Measurements from ENCODE around the gene RHOBTB1. TPM values are rescaled to one million over a fixed set of nuclear protein-coding genes. Genes with fewer than 3 reads are reported as not detected.

Gene RHOBTB1
- 11.2 and 15.6 TPM in 2 replicates for total RNA-seq (2011; cell fraction: chromatin; rRNA removed; ENCODE audit: low replicate concordance)
- total RNA-seq (2011; cell fraction: nucleolus; rRNA removed), result 5.0 and 5.5 TPM in 2 replicates
- total RNA-seq (2011; cell fraction: nucleoplasm; rRNA removed), result 4.9 and 5.2 TPM in 2 replicates
- total RNA-seq (2014; rRNA removed), result 6.6 and 10.4 TPM in 2 replicates
- total RNA-seq (2014; rRNA removed; fragmentation: Illumina TruSeq; extraction: Trizol), result 10.6 and 11.6 TPM in 2 replicates
- 8.8 and 9.2 TPM in 2 replicates for total RNA-seq (2015; rRNA removed; fragmentation: Illumina TruSeq; extraction: Trizol)
- 8.2 and 8.5 TPM in 2 replicates for total RNA-seq (2021)
- polyA plus RNA-seq (2011; rRNA removed), result 6.8 and 11.7 TPM in 2 replicates
- polyA plus RNA-seq (2011; cell fraction: cytosol; rRNA removed), result 3.3 and 3.5 TPM in 2 replicates
- polyA plus RNA-seq (2011; cell fraction: nucleus; rRNA removed), result 35.6 and 37.0 TPM in 2 replicates
- polyA plus RNA-seq (2012), result 5.4 and 9.0 TPM in 2 replicates
- polyA plus RNA-seq (2014; fragmentation: Illumina TruSeq; extraction: Trizol), result 7.3 and 9.3 TPM in 2 replicates
- 1 to 10 TPM; 1.7 to 3.8 TPM for polyA plus RNA-seq (2014; fragmentation: Nextera tagmentation; extraction: Ambion mirVana)
- polyA plus RNA-seq (2014; rRNA removed), result 9.7 and 11.5 TPM in 2 replicates
- polyA minus RNA-seq (2011; rRNA and poly(A)+ RNA removed), result 4.7 and 8.1 TPM in 2 replicates
- polyA minus RNA-seq (2011; cell fraction: cytosol; rRNA and poly(A)+ RNA removed), result 3.7 and 6.9 TPM in 2 replicates
- polyA minus RNA-seq (2011; cell fraction: nucleus; rRNA and poly(A)+ RNA removed), result 9.7 TPM in 2 replicates
- percentile 53 among the genes with signal in this experiment for Bru-seq, nascent RNA
- percentile 55 among the genes with signal in this experiment for BruChase-seq, experiment 1, labeled RNA remaining after a 2-hour chase
- BruChase-seq, experiment 2, labeled RNA remaining after a 6-hour chase, result percentile 54 among the genes with signal in this experiment
- long read RNA-seq, experiment 1, full-length matches to known transcripts, result 4 of 18 reads
- long read RNA-seq, experiment 1, partial matches to known transcripts, result 4 of 18 reads
- long read RNA-seq, experiment 1, other reads (novel, unspliced or antisense), result 10 of 18 reads
- long read RNA-seq, experiment 2, partial matches to known transcripts, result 0 of 10 reads
- long read RNA-seq, experiment 2, other reads (novel, unspliced or antisense), result 10 of 10 reads
- long read RNA-seq, experiment 3, partial matches to known transcripts, result 0 of 2 reads
- long read RNA-seq, experiment 3, other reads (novel, unspliced or antisense), result 2 of 2 reads

GRCh38 chr10:60944058-60944909 is at the start of gene RHOBTB1:
Gene RHOBTB1 (minus strand): TSS chr10:60944185. CDS start chr10:60911542, 32,643 bp downstream.
- in situ Hi-C loops (cut with MboI) (no loop called here), intact Hi-C loops (cut with micrococcal nuclease) (loop anchor here (1.0 kb wide), 1 partner anchor 116 kb away; no protein-coding TSS in a partner anchor)
- FAIRE-seq, result peak; percentile 55
- H3K4me1 ChIP-seq (replicated peaks in 1 of 2; ENCODE audit: control insufficient read depth in 2 of 2, insufficient read depth in 2 of 2, low read length in 2 of 2), result peaks cover 15 to 23% of the 10 kb centered on the region in 2 experiments; a peak in 4 of 5 replicates
- 3% methylated on average over 66 of the region's 77 CpGs for WGBS (ENCODE audit: insufficient coverage, low coverage, missing lambda C conversion rate)
- BruUV-seq (replicated peaks), result TSS peak; percentile 84
- no peaks in the 10 kb centered on the region for H4K20me1 ChIP-seq (replicated peaks; ENCODE audit: control insufficient read depth, insufficient read depth, low read length)
- no peaks in the 10 kb centered on the region for H3K27me3 ChIP-seq (ENCODE audit: control insufficient read depth in 2 of 2, insufficient read depth in 2 of 2, low read length in 2 of 2)
- H3K9ac ChIP-seq (ENCODE audit: insufficient read depth in 1 of 2, low read depth in 2 of 2, low read length in 2 of 2), result peak within 1 kb of the TSS; percentile 86 to 95
- no peaks in the 10 kb centered on the region for H3K36me3 ChIP-seq (ENCODE audit: control insufficient read depth, insufficient read depth, low read length)
- ChIA-PET POLR2A (interaction anchor here (0.6 to 2.5 kb wide), 8 partner anchors 9 to 492 kb away, joined by 3 to 18 read pairs (median 3); no protein-coding TSS in a partner anchor), CTCF (ENCODE audit: low intra/inter-chr PET ratio) (no interaction called here)
- H3K4me2 ChIP-seq (ENCODE audit: insufficient read depth, low read length), result peak within 1 kb of the TSS; percentile 92
- peak within 1 kb of the TSS; percentile 87 for H3K27ac ChIP-seq (ENCODE audit: extremely low read depth, low read depth, low read length)
- H3K4me3 ChIP-seq, result peak within 1 kb of the TSS; percentile 67
- peak within 1 kb of the TSS; percentile 95 for H2AFZ ChIP-seq (ENCODE audit: low read depth, low read length)
- no peaks in the 10 kb centered on the region for H3K79me2 ChIP-seq (ENCODE audit: control insufficient read depth, insufficient read depth, low read length)
- H3K9me1 ChIP-seq (ENCODE audit: control insufficient read depth, insufficient read depth, low read length), result no peaks in the 10 kb centered on the region
- peak; percentile 84 for ATAC-seq
- DNase-seq (ENCODE audit: extremely low read depth in 1 of 4, low spot score in 3 of 4), result peak; percentile 73 to 83 (median 78)
- H3K9me3 ChIP-seq (replicated peaks; ENCODE audit: control insufficient read depth, insufficient read depth, low read depth, low read length), result no peaks in the 10 kb centered on the region
- peak in 1 of 2 experiments; percentile 22; a peak in 1 of 4 replicates for TF ChIP-seq SIN3A (IDR thresholded peaks at IDR 0.05; ENCODE audit: borderline replicate concordance in 2 of 2, control insufficient read depth in 1 of 2, low read depth in 2 of 2, low read length in 2 of 2)
- TF ChIP-seq KDM5B (IDR thresholded peaks at IDR 0.05; ENCODE audit: insufficient replicate concordance, low read depth, low read length), result peak; percentile 89
- no peak for TF ChIP-seq ARID3A (IDR thresholded peaks at IDR 0.05; ENCODE audit: borderline replicate concordance, low read depth, low read length)
- TF ChIP-seq KDM4B (IDR thresholded peaks at IDR 0.05; ENCODE audit: borderline replicate concordance in 2 of 2, low read depth in 1 of 2), result 0 out of 4 replicates have a peak, but pooled peaks of 1 of the 2 experiments have one; percentile 15
- 0 out of 2 replicates have a peak, but pooled peaks have one; percentile 66 for TF ChIP-seq ZNF232 (CRISPR knock-in tag; IDR thresholded peaks at IDR 0.05)
- TF ChIP-seq OTX1 (CRISPR knock-in tag; IDR thresholded peaks at IDR 0.05), result no peak
- TF ChIP-seq ZNF395 (CRISPR knock-in tag; IDR thresholded peaks at IDR 0.05), result peak; percentile 95
- no peak for TF ChIP-seq NR2C2 (CRISPR knock-in tag; IDR thresholded peaks at IDR 0.05)
- peak; percentile 60 for TF ChIP-seq NR2C2 (tag; IDR thresholded peaks at IDR 0.05)
- peak; percentile 81 for TF ChIP-seq ZNF263 (CRISPR knock-in tag; IDR thresholded peaks at IDR 0.05; ENCODE audit: borderline replicate concordance)

Measured in K562 (cell line).